HG03354 (cell line): ENCODE measurements around the gene PIP4K2A.
"Not testable (repeated sequence)": the region's sequence is repeated elsewhere in the genome, so short reads cannot be mapped to it uniquely, and the experiment has no call there.

Experiments used
- ATAC-seq: cut with Tn5 transposase; IDR thresholded peaks from one replicate; pipeline ENCODE4 v1.9.1; 2021; ENCODE audit warnings: mild to moderate bottlenecking; ENCODE audit not compliant: unreplicated experiment, poor library complexity, severe bottlenecking

PIP4K2A gene

DNA sequence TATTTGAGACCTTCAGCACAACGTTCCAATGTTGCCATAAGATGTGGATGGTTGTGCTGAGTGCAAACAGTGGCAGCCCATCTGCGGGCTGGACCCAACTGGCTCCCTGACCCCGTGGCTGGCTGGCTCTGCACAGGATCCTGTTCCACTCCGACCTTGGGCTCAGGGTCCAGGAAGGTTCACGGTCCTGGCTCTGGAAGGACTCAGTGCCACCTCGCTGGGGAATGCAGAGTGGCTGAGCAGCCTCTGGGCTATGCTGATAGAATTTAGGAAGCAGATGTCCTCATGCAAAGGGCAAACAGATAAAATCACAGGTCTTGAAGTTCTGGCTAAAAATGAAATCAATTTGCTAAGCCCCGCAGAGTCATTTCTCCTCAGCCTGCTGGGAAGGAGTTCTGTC, 171.6 kb downstream of the PIP4K2A start:
- no peak for ATAC-seq

DNA sequence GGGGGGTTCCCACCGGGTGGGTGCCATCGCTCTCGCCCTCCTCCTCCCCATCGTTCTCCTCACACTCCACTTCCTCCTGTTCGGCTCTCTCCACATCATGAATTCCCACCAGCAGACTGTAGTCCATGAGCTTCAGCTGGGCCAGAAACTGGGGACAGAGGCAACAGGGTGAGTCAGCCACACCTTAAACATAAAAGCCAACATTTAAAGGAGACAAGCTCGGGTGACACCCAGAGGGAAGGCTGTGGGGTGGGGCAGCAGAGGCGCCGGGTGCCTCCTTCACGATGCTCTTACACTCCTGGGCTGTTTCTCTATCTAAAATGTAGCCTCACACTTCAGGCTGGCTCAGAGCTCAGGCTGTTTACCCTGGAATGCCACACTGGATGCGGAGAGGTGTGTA, 172.5 kb downstream of the PIP4K2A start:
- no peak for ATAC-seq

DNA sequence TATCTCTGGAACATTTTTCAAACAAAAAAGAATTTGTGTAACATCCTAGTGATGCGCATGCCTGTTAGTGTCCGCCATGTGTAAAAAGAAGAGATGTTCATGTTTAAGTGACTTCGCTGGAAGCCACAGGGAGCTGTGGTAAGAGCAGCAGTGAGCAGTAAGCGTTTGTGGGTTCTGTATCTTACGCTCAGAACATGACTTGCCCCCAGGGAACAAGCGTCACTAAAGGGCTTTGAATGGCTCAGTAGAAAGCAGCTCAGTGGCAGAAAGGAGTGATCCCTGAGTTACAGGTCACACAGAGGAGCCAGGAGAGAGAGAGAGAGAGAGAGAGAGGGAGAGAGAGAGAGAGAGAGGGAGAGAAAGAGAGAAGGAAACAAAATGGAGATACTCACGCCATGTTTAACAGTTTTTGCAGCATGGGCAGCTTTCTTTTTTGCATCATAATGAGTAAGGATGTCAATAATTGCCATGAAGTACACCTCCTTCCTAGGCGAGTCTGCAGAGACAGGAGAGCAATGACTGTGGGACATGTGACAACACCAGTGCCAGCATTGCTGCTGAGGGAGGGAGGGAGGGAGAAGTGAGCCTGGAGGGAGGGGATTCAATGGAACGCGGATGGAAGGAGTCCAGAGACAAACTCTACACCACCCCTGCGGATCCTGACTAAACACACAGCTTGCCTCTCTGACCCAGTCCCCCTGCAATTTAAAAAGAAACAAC, 174.6 kb downstream of the PIP4K2A start:
- ATAC-seq = no peak

GRCh38 chr10:22537810-22538209, 176.6 kb downstream of the PIP4K2A start:
- no peak for ATAC-seq

GRCh38 chr10:22536620-22537019, 177.8 kb downstream of the PIP4K2A start:
- ATAC-seq = no peak

DNA sequence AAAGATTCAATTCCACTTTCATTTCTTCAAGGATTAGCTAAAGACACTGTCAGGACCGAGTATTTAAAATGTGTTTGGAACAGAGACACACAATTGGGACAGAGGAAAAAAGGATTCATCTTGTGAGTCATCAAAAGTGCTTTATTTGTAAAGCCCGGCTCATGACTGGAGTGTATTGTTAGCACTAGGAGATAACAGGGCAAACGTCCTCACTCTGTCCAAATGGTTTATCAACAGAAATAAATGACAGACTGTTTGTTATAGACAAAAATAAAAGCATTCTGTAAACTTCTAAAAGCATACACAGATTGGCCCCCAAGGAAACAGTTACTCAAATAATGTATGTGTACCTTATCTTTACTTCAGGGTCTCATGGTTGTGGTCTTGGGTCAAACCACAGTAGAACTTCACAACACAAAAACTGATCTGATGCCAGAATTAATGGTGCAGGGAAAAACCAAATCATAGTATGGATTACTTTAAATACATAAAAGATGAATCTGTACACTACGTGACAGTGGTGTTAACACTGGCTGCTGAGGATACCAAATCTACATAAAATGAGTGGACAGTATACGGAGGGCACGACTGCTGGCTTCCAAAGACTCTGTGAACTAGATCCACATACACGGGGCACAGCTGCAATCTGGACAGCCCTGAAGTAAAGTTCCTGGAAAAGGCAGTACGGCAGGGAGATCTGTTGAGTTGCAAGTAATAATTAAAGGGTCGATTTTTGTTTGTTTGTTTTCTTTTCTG, 179.4 kb downstream of the PIP4K2A start:
- ATAC-seq = no peak

- no peak for ATAC-seq
These were observed 182.9 kb downstream of the PIP4K2A start for GRCh38 chr10:22531441-22531840.

- no peak for ATAC-seq
These were observed 183.4 kb downstream of the PIP4K2A start for GRCh38 chr10:22531008-22531407.

- ATAC-seq = no peak
These were observed 186.9 kb downstream of the PIP4K2A start for GRCh38 chr10:22527520-22527919.

DNA sequence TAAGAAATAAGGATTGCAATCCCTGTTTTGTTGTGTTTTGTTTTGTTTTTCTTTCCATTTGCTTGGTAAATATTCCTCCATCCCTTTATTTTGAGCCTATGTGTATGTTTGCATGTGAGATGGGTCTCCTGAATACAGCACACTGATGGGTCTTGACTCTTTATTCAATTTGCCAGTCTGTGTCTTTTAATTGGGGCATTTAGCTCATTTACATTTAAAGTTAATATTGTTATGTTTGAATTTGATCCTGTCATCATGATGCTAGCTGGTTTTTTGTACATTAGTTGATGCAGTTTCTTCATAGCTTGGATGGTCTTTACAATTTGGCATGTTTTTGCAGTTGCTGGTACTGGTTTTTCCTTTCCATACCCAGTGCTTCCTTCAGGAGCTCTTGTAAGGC, 190.0 kb downstream of the PIP4K2A start:
- ATAC-seq = not testable (repeated sequence)

- not testable (repeated sequence) for ATAC-seq
These were observed 193.7 kb downstream of the PIP4K2A start for GRCh38 chr10:22520645-22521044.

- no peak for ATAC-seq
These were observed 196.1 kb downstream of the PIP4K2A start for GRCh38 chr10:22518167-22518724.

GRCh38 chr10:22515009-22515408, 199.4 kb downstream of the PIP4K2A start:
- no peak for ATAC-seq

DNA sequence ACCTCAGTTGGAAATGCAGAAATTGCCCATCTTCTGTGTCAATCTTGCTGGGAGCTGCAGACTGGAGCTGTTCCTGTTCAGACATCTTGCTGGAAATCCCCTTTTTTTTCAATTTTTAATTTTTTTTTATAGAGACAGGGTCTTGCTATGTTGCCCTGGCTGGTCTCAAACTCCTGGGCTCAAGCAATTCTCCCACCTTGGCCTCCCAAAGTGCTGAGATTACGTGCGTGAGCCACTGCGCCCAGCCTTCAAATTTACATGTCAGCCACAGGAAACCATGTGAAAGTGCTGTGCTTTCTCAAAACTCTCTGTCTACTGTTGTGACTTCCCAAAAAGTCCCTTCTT, 200.0 kb downstream of the PIP4K2A start:
- not testable (repeated sequence) for ATAC-seq

GRCh38 chr10:22513483-22514413, 200.6 kb downstream of the PIP4K2A start:
- not testable (repeated sequence) for ATAC-seq

GRCh38 chr10:22512015-22512414, 202.4 kb downstream of the PIP4K2A start:
- ATAC-seq = not testable (repeated sequence)

DNA sequence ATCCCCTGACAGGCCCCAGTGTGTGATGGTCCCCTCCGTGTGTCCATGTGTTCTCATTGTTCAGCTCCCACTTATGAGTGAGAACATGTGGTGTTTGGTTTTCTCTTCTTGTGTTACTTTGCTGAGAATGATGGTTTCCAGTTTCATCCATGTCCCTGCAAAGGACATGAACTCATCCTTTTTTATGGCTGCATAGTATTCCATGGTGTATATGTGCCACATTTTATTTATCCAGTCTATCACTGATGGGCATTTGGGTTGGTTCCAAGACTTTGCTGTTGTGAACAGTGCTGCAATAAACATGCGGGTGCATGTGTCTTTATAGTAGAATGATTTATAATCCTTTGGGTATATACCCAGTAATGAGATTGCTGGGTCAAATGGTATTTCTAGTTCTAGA, 206.2 kb downstream of the PIP4K2A start:
- not testable (repeated sequence) for ATAC-seq

DNA sequence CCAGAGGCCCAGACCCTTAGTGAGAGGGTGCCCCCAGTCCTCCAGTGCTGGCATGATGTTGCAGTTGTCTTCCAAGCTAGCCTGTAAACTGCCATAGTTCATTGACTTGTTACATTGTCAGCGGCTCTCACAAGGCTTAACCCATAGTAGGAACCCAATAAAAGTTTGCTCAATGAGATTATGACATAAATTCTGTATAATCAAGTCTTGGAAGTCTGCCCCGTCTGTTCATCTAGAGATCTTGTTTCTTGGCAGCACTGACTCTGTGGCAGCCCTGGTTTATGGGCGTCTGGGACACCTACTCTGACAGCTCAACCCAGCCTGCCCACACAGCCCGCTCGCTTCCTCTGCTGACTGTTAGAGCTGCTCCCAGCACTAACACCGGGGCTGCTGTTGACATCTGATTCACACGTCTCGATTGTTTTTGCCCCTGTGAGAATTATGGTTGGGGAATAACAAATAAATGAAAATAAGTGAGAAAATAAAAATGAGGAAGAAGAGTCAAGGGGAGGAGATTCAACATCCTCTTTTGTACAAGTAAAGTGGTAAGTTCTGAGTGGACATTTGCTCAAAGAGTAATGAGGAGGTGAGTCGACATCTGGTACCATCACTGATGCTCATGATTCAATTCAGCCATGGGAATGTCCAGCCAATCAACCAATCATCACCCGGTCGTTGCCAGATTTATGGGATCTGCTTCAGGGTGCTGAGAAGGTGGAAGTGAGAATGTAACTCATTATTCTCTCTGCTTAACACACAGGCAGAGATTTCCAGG, 208.3 kb downstream of the PIP4K2A start:
- ATAC-seq = no peak

DNA sequence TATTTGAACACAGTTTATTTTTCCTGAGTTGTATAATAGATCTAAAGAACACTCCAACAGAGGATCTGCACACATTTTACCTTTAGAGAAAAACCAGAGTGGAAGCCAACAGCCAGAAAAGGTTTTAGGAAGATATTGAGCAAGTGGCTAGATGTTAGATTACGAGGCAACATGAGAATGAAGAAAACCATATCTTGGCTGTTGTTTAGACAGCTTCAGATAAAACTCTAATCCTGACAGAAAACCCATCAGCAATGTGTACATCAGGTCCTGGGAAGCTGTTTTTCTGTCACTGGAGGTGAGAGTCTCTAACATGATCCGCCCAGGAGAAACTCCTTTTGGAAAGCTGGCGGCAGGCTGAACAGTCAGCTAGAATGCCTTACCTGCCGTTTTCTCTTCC, 209.6 kb downstream of the PIP4K2A start:
- no peak for ATAC-seq
